Gastrocnemius medialis (tissue), 4 donors: Measurements from ENCODE around the gene CASZ1. TPM values are rescaled to one million over a fixed set of nuclear protein-coding genes. Genes with fewer than 3 reads are reported as not detected.
A peak's percentile ranks its signal among the peaks of the same experiment; 100 is the strongest.

Source experiments
- ATAC-seq, 2 donors: fragments of 150-250 bp; one replicate each; pipeline ENCODE4 v1.9.1; 2016
- DNase-seq, 2 donors: peaks; one replicate each; pipeline ENCODE4 v3.0.0-alpha.2; 2019
- H3K27ac ChIP-seq, 4 donors: fragments of 200-600 bp; sonication (generic); 1 replicate in 1 of 4; 2 replicates in 3 of 4; pipeline ENCODE4 v1.5.1; 2016 to 2018; ENCODE audit warnings: mild to moderate bottlenecking in 2 of 4, moderate library complexity in 1 of 4
- H3K27me3 ChIP-seq, 3 donors: fragments of 200-600 bp; sonication (generic) in 2 of 3; 1 replicate in 1 of 3; 2 replicates in 2 of 3; pipeline versions ENCODE4 v1.5.1 to v1.6.0; 2016 to 2019; ENCODE audit warnings: mild to moderate bottlenecking in 1 of 3, moderate library complexity in 1 of 3
- H3K36me3 ChIP-seq, 2 donors: fragments of 200-600 bp; sonication (generic) in 1 of 2; one replicate each; pipeline ENCODE4 v1.5.1; 2017 to 2018
- H3K4me1 ChIP-seq, 2 donors: fragments of 200-600 bp; sonication (generic) in 1 of 2; one replicate each; pipeline ENCODE4 v1.5.1; 2016 to 2017; ENCODE audit warnings: mild to moderate bottlenecking in 2 of 2
- H3K4me3 ChIP-seq, 4 donors: fragments of 200-600 bp; sonication (generic) in 3 of 4; 1 replicate in 1 of 4; 2 replicates in 3 of 4; pipeline ENCODE4 v1.5.1; 2016 to 2019; ENCODE audit warnings: mild to moderate bottlenecking in 2 of 4
- H3K9me3 ChIP-seq, 3 donors: fragments of 200-600 bp; sonication (generic) in 2 of 3; 1 replicate in 1 of 3; 2 replicates in 2 of 3; pipeline ENCODE4 v1.5.1; 2016 to 2019
- CTCF ChIP-seq, 5 experiments: fragments of 450-650 bp in 3 of 5; fragments of 200-600 bp in 2 of 5; sonication (generic) in 2 of 5; IDR thresholded peaks in 4 of 5; conservative IDR thresholded peaks in 1 of 5; 1 replicate in 4 of 5; 2 replicates in 1 of 5; pipeline ENCODE4 v1.5.1; 2016 to 2019; ENCODE audit warnings: antibody characterized with exemption in 5 of 5, mild to moderate bottlenecking in 3 of 5, moderate library complexity in 3 of 5
- POLR2A ChIP-seq, 2 donors: fragments of 450-650 bp; IDR thresholded peaks; one replicate each; pipeline ENCODE4 v1.6.1; 2017; ENCODE audit warnings: antibody characterized with exemption in 2 of 2, mild to moderate bottlenecking in 2 of 2, moderate library complexity in 2 of 2
- in situ Hi-C, 4 donors: fragments of 200-750 bp; cut with MboI; loops; one replicate each; pipeline versions ENCODE4 v1.15.0 to v1.8.0; 2017; ENCODE audit warnings: low sequenced_read_pairs in 4 of 4
- intact Hi-C: fragments of 100-400 bp; cut with DNase I; formaldehyde crosslinking; loops from one replicate; pipeline ENCODE4 v1.15.1; 2023; ENCODE audit warnings: low total_unique reads
- total RNA-seq, 4 donors: library from RNA; depleted of rRNA; stranded (reverse); fragments of >200 nt; gene quantifications; one replicate each; pipeline versions ENCODE4 v1.1.0 to v1.2.3, GENCODE V29; 2016

CASZ1 gene
- total RNA-seq, 4 donors from 2014 or later: 19.1 to 121 (median 80.6) TPM

GRCh38 chr1:10815858-10816195, 19.4 kb upstream of the CASZ1 start:
- Histone ChIP-seq H3K27me3 (no peaks in the 10 kb centered on the region), H3K27ac (no peak overlapping the region), H3K9me3 (no peaks in the 10 kb centered on the region), H3K4me1 (peaks cover 0 to 6% of the 10 kb centered on the region in 2 donors), H3K36me3 (no peaks in the 10 kb centered on the region), H3K4me3 (no peak overlapping the region)
- no peak for DNase-seq
- no peak for ATAC-seq
- intact Hi-C loops: no loop called here
- in situ Hi-C loops: no loop called here
- TF ChIP-seq POLR2A (IDR thresholded peaks at IDR 0.05) (no peak), CTCF (IDR thresholded peaks at IDR 0.05 in 4 of 5, conservative IDR thresholded peaks at IDR 0.05 in 1 of 5) (no peak)

GRCh38 chr1:10814976-10815857, 18.8 kb upstream of the CASZ1 start:
- no peaks in the 10 kb centered on the region for H3K36me3 ChIP-seq
- no peak for DNase-seq
- H3K4me1 ChIP-seq: peaks cover 0 to 6% of the 10 kb centered on the region in 2 donors
- in situ Hi-C loops: no loop called here
- H3K9me3 ChIP-seq: no peaks in the 10 kb centered on the region
- no peak overlapping the region for H3K4me3 ChIP-seq
- H3K27me3 ChIP-seq: no peaks in the 10 kb centered on the region
- TF ChIP-seq CTCF (IDR thresholded peaks at IDR 0.05 in 4 of 5, conservative IDR thresholded peaks at IDR 0.05 in 1 of 5) (no peak), POLR2A (IDR thresholded peaks at IDR 0.05) (no peak)
- no peak for ATAC-seq
- H3K27ac ChIP-seq: no peak overlapping the region
- intact Hi-C loops: no loop called here

GRCh38 chr1:10814312-10814711, 17.9 kb upstream of the CASZ1 start:
- TF ChIP-seq POLR2A (IDR thresholded peaks at IDR 0.05): no peak
- TF ChIP-seq CTCF (IDR thresholded peaks at IDR 0.05 in 4 of 5, conservative IDR thresholded peaks at IDR 0.05 in 1 of 5): no peak
- H3K4me1 ChIP-seq: peaks cover 0 to 6% of the 10 kb centered on the region in 2 donors
- H3K27ac ChIP-seq: peak overlapping the region in 1 of 4 donors; percentile 18
- no peaks in the 10 kb centered on the region for H3K9me3 ChIP-seq
- no peak overlapping the region for H3K4me3 ChIP-seq
- ATAC-seq (peak; percentile 73 to 94), DNase-seq (peak in 1 of 2 donors; percentile 56)
- H3K27me3 ChIP-seq: no peaks in the 10 kb centered on the region
- in situ Hi-C loops (no loop called here), intact Hi-C loops (no loop called here)
- no peaks in the 10 kb centered on the region for H3K36me3 ChIP-seq

GRCh38 chr1:10813799-10814198, 17.4 kb upstream of the CASZ1 start:
- H3K27me3 ChIP-seq: no peaks in the 10 kb centered on the region
- no peak overlapping the region for H3K4me3 ChIP-seq
- H3K9me3 ChIP-seq: no peaks in the 10 kb centered on the region
- no peaks in the 10 kb centered on the region for H3K36me3 ChIP-seq
- in situ Hi-C loops: no loop called here
- DNase-seq: no peak
- intact Hi-C loops: no loop called here
- no peak for TF ChIP-seq POLR2A (IDR thresholded peaks at IDR 0.05)
- TF ChIP-seq CTCF (IDR thresholded peaks at IDR 0.05 in 4 of 5, conservative IDR thresholded peaks at IDR 0.05 in 1 of 5): no peak
- no peak for ATAC-seq
- peak overlapping the region in 1 of 4 donors; percentile 18 for H3K27ac ChIP-seq
- H3K4me1 ChIP-seq: peaks cover 0 to 6% of the 10 kb centered on the region in 2 donors
